PC-9 (cell line): ENCODE data around the gene SCUBE2. TPM values are rescaled to one million over a fixed set of nuclear protein-coding genes. Genes with fewer than 3 reads are reported as not detected.
A peak's percentile ranks its signal among the peaks of the same experiment; 100 is the strongest.

Experiments
- Bru-seq: library from RNA; stranded (reverse); fragments of 400-500 nt; gene quantifications from one replicate; lab custom pipeline; 2021; lab: Mats Ljungman, UMichigan
- BruChase-seq, 2 experiments: library from RNA; stranded (reverse); fragments of 400-500 nt; gene quantifications; one replicate each; lab custom pipeline; 2021; lab: Mats Ljungman, UMichigan
- BruUV-seq: library from RNA; stranded (reverse); fragments of 400-500 nt; replicated peaks from 2 replicates; lab custom pipeline; 2021; lab: Mats Ljungman, UMichigan
- CTCF ChIA-PET: fragments of 300-600 bp; sonication (Branson Sonifier 250); formaldehyde crosslinking; loops from one replicate; lab custom pipeline; 2022; ENCODE audit warnings: antibody characterized with exemption; lab: Charles Lee
- POLR2A ChIA-PET: fragments of 300-600 bp; sonication (Branson Sonifier 250); formaldehyde crosslinking; loops from one replicate; lab custom pipeline; 2022; ENCODE audit warnings: antibody characterized with exemption; ENCODE audit not compliant: unreplicated experiment; lab: Charles Lee
- DNase-seq, 2 experiments: peaks; one replicate each; pipeline versions ENCODE4 v3.0.0 to v3.0.0-alpha.2; 2015 to 2022; ENCODE audit warnings: mixed read lengths in 1 of 2
- H2AFZ ChIP-seq: fragments of 200-600 bp; sonication (generic); 2 replicates; pipeline ENCODE4 v1.8.1; 2017; ENCODE audit warnings: antibody characterized with exemption
- H3F3A ChIP-seq: fragments of 200-600 bp; sonication (generic); 2 replicates; pipeline ENCODE4 v1.8.1; 2017; ENCODE audit warnings: antibody characterized with exemption, mild to moderate bottlenecking, low read depth; ENCODE audit not compliant: insufficient read depth
- H3K27ac ChIP-seq: fragments of 200-600 bp; sonication (generic); 2 replicates; pipeline ENCODE4 v1.6.1; 2016; ENCODE audit warnings: mixed run types
- H3K27me3 ChIP-seq: fragments of 200-600 bp; sonication (generic); 2 replicates; pipeline ENCODE4 v1.6.1; 2016; ENCODE audit warnings: low read depth, mixed run types; ENCODE audit not compliant: insufficient read depth
- H3K36me3 ChIP-seq: fragments of 200-600 bp; sonication (generic); 2 replicates; pipeline ENCODE4 v1.6.1; 2016; ENCODE audit warnings: low read depth, mixed run types
- H3K4me1 ChIP-seq: fragments of 200-600 bp; sonication (generic); replicated peaks from 2 replicates; pipeline ENCODE4 v1.6.1; 2016; ENCODE audit warnings: mixed run types; ENCODE audit not compliant: insufficient read depth
- H3K4me2 ChIP-seq: fragments of 200-600 bp; sonication (generic); 2 replicates; pipeline ENCODE4 v1.6.1; 2017; ENCODE audit warnings: mixed run types
- H3K4me3 ChIP-seq: fragments of 200-600 bp; sonication (generic); 2 replicates; pipeline ENCODE4 v1.6.1; 2016; ENCODE audit warnings: mixed run types
- H3K79me2 ChIP-seq: fragments of 200-600 bp; sonication (generic); 2 replicates; pipeline ENCODE4 v1.6.1; 2017; ENCODE audit warnings: low read depth, mixed run types
- H3K9me2 ChIP-seq: fragments of 200-600 bp; sonication (generic); 2 replicates; pipeline ENCODE4 v1.8.1; 2017; ENCODE audit warnings: mild to moderate bottlenecking; ENCODE audit not compliant: insufficient read depth
- H3K9me3 ChIP-seq: fragments of 200-600 bp; sonication (generic); 2 replicates; pipeline ENCODE4 v1.8.1; 2016; ENCODE audit warnings: low read depth; ENCODE audit not compliant: insufficient read depth
- H4K20me1 ChIP-seq: fragments of 200-600 bp; sonication (generic); 2 replicates; pipeline ENCODE4 v1.8.1; 2017; ENCODE audit not compliant: insufficient read depth
- CTCF ChIP-seq: fragments of 200-600 bp; sonication (generic); conservative IDR thresholded peaks from 2 replicates; pipeline ENCODE4 v1.6.1; 2017; ENCODE audit warnings: mixed run types, antibody characterized with exemption, mild to moderate bottlenecking, moderate library complexity
- EZH2 ChIP-seq: fragments of 200-600 bp; sonication (generic); IDR thresholded peaks from 2 replicates; pipeline ENCODE4 v1.8.0; 2017; ENCODE audit warnings: antibody characterized with exemption, low read depth
- intact Hi-C: fragments of 100-400 bp; cut with micrococcal nuclease; formaldehyde crosslinking; loops from one replicate; pipeline ENCODE4 v1.10.0; 2022; ENCODE audit not compliant: unreplicated experiment
- long read RNA-seq: library from polyadenylated mRNA; stranded (forward); transcript quantifications from one replicate; pipeline ENCODE4 v2.0.0, GENCODE V29; 2022
- total RNA-seq: library from RNA; stranded (reverse); gene quantifications from 2 replicates; pipeline ENCODE4 v1.2.3, GENCODE V29; 2021

The SCUBE2 gene
- total RNA-seq (not detected in 2 replicates), Bru-seq, nascent RNA (percentile 9 among the genes with signal in this experiment), BruChase-seq, experiment 1, labeled RNA remaining after a 2-hour chase (percentile 14 among the genes with signal in this experiment), BruChase-seq, experiment 2, labeled RNA remaining after a 6-hour chase (percentile 11 among the genes with signal in this experiment)
- long read RNA-seq, result 0 reads

GRCh38 chr11:9091044-9091922, at the start of gene SCUBE2:
SCUBE2 (minus strand) TSS chr11:9091599; CDS start chr11:9091528, 71 bp downstream.
- Histone ChIP-seq H3K4me2 (no peak within 1 kb of the TSS), H3K9me2 (no peaks in the 10 kb centered on the region), H3K36me3 (no peaks in the 10 kb centered on the region), H3K4me3 (no peak within 1 kb of the TSS), H3K79me2 (no peaks in the 10 kb centered on the region), H3K4me1 (no peaks in the 10 kb centered on the region), H3K27me3 (no peaks in the 10 kb centered on the region), H3K27ac (no peak within 1 kb of the TSS), H3K9me3 (no peaks in the 10 kb centered on the region), H2AFZ (no peak within 1 kb of the TSS), H4K20me1 (no peaks in the 10 kb centered on the region), H3F3A (no peaks in the 10 kb centered on the region)
- TF ChIP-seq CTCF, result no peak
- TF ChIP-seq EZH2, result no peak
- intact Hi-C loops, result no loop called here
- BruUV-seq, result no TSS peak
- ChIA-PET CTCF (no interaction called here), POLR2A (no interaction called here)
- DNase-seq, result no peak

GRCh38 chr11:9141186-9141585, 49.8 kb upstream of the SCUBE2 start:
- no TSS peak for BruUV-seq
- no peaks in the 10 kb centered on the region for H3K79me2 ChIP-seq
- H3K9me2 ChIP-seq, result no peaks in the 10 kb centered on the region
- TF ChIP-seq EZH2 (no peak), CTCF (no peak)
- DNase-seq, result no peak
- no peak overlapping the region for H2AFZ ChIP-seq
- intact Hi-C loops, result no loop called here
- peaks cover 56% of the 10 kb centered on the region for H3K4me1 ChIP-seq
- H3K4me3 ChIP-seq, result no peak overlapping the region
- no peaks in the 10 kb centered on the region for H3K9me3 ChIP-seq
- ChIA-PET POLR2A (interaction anchor here (0.5 kb wide), 1 partner anchor 102 kb away, joined by 5 read pairs; no protein-coding TSS in a partner anchor), CTCF (no interaction called here)
- H4K20me1 ChIP-seq, result no peaks in the 10 kb centered on the region
- no peak overlapping the region for H3K27ac ChIP-seq
- H3K27me3 ChIP-seq, result no peaks in the 10 kb centered on the region
- H3K36me3 ChIP-seq, result no peaks in the 10 kb centered on the region
- no peak overlapping the region for H3K4me2 ChIP-seq
- H3F3A ChIP-seq, result peaks cover 17% of the 10 kb centered on the region

- H3K4me2 ChIP-seq, result 0 out of 2 replicates have a peak overlapping the region, but pooled peaks have one; percentile 45
Observed at GRCh38 chr11:9139628-9140357, 48.4 kb upstream of the SCUBE2 start.

More at GRCh38 chr11:9139628-9140357, 48.4 kb upstream of the SCUBE2 start:
- H3K4me3 ChIP-seq, result no peak overlapping the region
- BruUV-seq, result no TSS peak
- ChIA-PET POLR2A (no interaction called here), CTCF (no interaction called here)
- peaks cover 48% of the 10 kb centered on the region for H3K4me1 ChIP-seq
- TF ChIP-seq CTCF, result no peak
- no peak for TF ChIP-seq EZH2
- no peaks in the 10 kb centered on the region for H3K27me3 ChIP-seq
- H3K9me3 ChIP-seq, result no peaks in the 10 kb centered on the region
- intact Hi-C loops, result loop anchor here (1.0 to 5.0 kb wide), 3 partner anchors 122 to 227 kb away; partner anchors contain the start of genes AKIP1 and TMEM9B
- DNase-seq, result no peak
- H3K36me3 ChIP-seq, result no peaks in the 10 kb centered on the region
- no peaks in the 10 kb centered on the region for H3K79me2 ChIP-seq
- no peaks in the 10 kb centered on the region for H4K20me1 ChIP-seq
- H3F3A ChIP-seq, result peaks cover 17% of the 10 kb centered on the region
- no peak overlapping the region for H2AFZ ChIP-seq
- H3K27ac ChIP-seq, result 0 out of 2 replicates have a peak overlapping the region, but pooled peaks have one; percentile 5
- H3K9me2 ChIP-seq, result no peaks in the 10 kb centered on the region
